DLD1 (cell line): Measurements from ENCODE around the gene APBA2.

Experiments used
- in situ Hi-C: cut with HindIII; loops from 2 replicates; pipeline ENCODE4 v1.10.0; 2017; ENCODE audit warnings: low sequenced_read_pairs

The APBA2 gene

DNA sequence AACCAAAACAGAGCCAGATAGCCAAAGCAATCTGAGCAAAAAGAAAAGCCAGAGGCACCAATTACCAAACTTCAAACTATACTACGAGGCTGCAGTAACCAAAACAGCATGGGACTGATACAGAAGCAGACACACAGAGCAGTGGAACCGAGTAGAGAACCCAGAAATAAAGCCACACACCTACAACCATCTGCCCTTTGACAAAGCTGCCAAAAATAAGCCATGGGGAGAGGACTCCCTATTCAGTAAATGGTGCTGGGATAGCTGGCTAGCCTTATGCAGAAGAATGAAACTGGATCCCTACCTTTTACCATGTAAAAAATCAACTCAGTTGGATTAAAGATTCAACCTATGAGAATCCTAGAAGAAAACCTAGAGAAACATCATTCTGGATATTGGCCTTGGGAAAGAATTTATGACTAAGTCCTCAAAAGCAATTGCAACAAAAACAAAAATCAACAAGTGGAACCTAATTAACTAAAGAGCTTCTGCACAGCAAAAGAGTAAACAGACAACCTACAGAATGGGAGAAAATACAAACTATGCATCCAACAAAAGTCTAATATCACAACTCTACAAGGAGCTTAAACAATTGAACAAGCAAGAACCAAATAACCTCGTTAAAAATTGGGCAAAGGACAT, 95.1 kb downstream of the APBA2 start:
- in situ Hi-C loops, result no loop called here

DNA sequence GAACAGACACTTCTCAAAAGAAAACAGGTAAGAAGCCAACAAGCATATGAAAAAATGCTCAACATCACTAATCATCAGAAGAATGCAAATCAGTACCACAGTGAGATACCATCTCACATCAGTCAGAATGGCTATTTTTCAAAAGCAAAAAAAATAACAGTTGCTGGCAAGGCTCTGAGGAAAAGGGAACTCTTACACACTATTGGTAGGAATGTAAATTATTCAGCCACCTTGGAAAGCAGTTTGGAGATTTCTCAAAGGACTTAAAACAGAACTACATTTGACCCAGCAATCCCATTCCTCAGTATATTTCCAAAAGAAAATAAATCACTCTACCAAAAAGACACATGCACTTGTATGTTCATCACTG, 95.6 kb downstream of the APBA2 start:
- in situ Hi-C loops, result no loop called here

DNA sequence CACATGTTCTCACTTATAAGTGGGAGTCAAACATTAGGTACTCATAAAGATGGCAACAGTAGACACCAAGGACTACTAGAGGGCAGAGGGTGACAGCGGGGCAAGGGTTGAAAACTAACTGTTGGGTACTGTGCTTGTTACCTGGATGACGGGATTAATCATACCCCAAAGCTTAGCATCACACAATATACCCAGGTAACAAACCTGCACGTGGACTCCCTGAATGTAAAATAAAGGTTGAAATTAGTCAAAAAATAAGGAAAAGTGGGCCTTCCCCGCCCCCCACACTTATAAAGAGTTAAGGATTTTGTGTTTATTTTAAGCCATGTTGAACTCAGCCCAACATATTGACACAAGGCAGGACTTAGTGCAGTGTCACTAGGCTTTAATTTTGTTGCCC, 96.1 kb downstream of the APBA2 start:
- in situ Hi-C loops, result no loop called here

DNA sequence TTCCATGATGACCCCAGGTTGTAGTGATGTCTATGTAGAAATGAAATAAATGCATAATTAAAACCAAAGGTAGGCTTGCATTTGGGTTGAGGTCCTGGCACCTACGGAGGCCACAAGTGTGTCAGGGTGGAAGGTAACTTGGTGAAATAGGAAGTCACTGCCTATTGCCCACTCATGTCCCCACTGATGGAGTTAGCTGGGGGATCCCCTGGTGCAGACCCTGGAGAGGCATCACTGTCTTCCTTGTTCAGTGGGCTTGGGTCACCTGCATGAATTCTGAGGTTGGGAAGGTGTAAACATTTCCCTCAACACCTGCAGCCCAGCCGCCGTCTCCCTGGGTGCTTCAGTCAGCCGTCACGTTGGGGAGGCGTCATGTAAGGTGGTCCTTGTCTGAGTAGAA, 97.1 kb downstream of the APBA2 start:
- in situ Hi-C loops, result no loop called here

DNA sequence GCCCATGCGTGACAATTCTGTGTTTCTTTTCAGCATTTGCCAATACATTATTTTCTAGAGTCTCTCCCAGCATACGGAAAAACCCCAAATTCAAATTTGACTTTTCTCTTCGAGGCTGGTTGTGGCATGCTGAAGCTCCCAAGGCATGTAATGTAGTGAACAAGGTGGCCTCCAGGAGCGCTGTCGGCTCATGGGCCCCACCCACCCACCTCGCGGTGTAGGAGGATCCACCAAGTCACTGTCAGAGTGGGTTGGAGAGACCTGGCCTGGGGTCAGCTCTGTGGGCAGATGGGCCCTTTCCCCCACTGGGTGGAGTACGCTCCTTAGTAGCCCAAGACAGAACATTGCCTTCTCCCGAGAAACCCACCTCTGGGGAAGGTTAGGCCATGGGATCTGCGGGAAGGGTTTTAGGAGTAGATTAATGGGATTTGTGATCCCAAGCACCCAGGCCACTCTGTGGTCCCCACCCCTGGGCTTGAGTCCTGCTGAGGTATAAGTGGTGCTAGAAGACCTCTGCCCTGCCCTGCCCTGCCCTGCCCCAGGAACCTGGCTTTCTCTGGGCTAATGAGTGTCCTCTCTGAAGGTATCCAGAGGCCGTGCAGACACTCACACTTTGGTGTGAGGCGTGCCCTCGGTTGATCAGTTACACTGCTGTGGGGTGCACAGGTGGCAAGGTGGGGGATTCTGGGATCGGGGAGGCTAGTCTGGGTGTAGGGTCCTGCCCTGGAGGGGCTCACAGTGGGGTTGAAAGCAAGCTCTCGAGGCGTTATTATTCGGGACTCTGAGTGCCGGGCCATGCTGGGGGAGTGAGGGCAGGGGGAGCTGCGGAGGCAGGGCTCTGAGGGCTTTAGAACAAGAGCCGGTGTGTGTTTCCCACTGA, 97.9 kb downstream of the APBA2 start:
- in situ Hi-C loops, result no loop called here

DNA sequence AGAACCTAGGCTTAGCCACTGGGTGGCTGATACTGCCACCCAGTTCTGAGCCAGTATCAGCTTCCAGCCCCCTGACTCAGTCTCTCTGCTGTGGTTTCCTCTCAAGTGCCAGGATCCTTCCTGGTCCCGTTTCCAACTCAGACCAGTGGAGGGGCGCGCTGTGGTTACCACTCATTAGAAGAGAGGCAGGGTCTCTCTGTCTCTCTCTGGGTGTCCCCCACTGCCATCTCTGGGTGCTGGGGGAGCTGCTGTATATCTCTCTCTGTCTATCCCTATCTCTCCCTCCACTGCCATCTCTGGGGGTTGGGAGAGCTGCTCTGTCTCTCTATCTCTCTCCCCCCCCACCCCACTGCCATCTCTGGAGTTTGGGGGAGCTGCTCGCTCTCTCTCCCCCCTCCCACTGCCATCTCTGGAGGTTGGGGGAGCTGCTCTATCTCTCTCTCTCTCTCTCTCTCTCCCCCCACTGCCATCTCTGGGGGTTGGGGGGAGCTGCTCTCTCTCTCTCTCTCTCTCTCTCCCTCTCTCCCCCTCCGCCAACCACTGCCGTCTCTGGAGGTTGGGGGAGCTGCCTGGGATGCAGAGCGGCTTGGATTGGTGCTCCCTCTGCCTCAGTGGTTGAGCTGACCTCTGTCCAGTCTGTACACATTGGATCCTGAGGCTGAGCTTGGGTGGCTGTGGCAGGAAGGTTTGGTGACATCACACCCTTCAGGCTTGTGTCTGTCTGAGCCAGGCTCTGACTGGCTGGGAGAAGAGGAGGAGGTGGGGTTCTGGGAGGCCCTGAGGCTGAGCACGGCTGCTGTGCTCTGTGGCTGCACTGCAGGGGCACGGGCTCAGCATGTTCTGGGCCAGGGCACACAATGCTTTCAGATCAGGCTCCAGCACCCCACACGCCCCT, 98.9 kb downstream of the APBA2 start:
- in situ Hi-C loops, result no loop called here

DNA sequence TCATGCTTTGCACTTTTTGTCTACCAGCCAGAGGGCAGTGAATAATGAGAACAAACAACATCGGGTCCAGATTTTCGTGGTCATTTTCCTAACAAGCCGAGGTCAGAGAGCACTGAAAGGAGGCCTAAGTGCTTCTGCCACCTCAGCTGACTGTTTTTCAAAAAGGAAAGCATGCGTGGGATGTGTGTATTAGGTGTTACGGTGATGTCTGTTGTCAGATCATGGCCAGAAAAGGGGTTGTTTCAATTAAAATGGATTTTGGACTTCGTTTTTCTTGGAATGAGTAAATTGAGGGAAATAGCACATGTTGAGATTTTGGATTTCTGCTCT, 99.5 kb downstream of the APBA2 start:
- in situ Hi-C loops, result no loop called here

DNA sequence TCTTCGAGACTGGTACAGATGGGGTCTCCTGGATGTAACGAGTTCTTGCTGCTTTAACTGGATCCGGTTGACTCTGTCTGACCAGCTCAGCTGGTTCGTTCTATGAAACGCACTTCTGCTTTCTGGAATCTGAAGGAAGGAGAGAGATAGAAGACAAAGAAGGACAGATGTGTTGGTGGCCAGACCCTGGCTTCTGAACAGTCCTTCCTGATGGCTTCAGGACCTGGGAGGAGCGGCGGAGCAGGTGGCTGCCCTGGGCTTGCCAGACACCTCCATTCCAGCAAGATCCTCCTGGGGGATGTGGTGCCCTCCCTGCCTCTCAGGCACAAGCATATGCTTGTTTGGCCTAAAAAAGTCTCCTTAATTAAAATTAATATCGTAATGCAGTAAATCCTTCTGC, 99.9 kb downstream of the APBA2 start:
- in situ Hi-C loops, result no loop called here

DNA sequence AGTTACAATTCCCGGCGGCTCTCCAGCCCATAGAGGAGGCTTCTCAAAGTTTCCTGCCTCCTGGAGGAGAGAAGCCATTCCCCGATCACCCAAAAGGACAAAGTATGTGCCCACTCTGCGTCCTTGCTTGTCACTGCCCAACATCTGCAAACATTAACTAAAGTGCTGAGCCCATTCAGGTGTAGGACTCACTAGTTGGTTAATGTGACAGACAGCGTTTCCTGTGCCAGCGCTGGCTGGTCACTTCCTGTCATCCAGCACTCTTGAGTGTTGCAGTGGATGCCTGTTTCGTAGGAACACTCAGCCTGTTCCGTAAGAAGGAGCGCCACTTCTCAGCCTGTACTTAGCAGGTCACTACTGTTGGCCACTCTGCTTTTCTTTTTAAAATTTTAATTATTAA, 100.3 kb downstream of the APBA2 start:
- in situ Hi-C loops, result no loop called here

DNA sequence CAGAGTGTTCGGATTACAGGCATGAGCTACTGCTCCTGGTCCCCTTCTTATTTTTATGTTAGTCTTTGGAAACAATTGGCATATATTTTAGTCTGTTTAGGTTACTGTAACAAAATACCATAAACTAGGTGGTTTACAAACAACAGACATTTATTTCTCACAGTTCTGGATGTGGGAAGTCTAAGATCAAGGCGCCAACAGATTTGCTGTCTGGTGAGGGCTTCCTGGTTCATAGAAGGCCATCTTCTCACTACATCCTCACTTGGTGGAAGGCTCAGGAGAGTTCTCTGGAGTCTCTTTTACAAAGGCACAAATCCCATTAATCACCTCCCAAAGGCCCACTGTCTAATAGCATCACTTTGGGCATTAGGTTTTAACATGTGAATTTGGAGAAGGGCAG, 101.0 kb downstream of the APBA2 start:
- in situ Hi-C loops, result no loop called here

DNA sequence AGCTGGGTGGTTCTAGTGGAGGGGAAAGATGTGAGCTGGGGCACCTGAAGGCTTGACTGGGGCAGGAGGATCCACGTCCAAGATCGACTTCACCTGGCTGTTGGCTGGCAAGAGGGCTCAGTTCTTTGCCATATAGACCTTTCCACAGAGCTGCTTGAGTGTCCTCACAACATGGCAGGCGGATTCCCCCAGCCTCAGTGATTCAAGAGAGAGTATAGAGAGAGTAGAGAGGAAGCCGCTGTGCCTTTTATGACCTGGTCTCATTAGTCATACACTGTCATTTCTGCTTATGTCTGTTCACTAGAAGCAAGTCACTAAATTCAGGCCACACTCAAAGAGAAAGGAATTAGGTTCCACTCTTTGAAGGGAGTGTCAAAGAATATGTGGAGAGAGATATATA, 101.6 kb downstream of the APBA2 start:
- in situ Hi-C loops, result no loop called here

DNA sequence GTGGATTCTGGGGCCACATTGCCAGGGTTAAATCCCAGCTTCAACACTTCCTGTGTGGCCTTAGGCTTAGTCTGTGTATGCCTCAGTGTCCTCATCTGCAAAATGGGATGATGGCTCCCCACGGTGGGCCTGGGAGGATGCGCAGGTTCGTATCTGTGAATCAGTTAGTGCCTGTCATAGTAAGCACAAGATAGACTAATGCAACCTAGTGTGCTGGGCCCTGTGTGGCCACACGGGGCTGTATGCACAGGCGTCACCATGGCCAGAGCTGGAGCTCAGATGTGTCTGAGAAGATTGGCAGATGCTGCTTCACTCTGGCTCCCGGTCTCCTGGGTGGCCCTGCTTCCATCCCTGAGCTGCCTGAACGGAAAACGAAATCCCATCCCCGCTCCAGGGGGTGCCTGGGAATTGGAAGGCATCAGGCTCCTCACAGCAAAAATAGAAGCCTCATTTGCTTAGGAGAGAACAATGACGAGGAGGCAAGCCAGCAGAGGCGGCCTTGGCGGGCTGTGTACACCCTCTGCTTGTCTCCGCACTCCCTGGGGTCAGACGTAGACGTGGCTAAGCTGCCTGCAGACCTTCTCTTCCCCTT, 103.6 kb downstream of the APBA2 start:
- in situ Hi-C loops, result no loop called here

DNA sequence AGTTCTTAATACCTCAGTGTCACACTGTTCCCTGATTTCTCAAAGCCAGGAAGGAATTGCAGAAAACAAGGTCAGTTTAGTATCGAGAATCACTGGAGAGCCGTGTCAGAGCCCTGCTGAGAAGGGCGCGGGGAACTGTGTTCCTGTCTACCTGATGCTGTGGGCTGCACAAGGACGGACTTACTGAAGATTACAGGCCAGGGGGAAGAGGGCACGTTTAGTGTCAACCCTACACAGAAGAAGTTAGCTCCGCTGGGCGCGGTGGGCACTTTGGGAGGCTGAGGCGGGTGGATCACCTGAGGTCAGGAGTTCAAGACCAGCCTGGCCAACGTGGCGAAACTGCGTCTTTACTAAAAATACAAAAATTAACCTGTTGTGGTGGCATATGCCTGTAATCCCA, 104.1 kb downstream of the APBA2 start:
- in situ Hi-C loops, result no loop called here

DNA sequence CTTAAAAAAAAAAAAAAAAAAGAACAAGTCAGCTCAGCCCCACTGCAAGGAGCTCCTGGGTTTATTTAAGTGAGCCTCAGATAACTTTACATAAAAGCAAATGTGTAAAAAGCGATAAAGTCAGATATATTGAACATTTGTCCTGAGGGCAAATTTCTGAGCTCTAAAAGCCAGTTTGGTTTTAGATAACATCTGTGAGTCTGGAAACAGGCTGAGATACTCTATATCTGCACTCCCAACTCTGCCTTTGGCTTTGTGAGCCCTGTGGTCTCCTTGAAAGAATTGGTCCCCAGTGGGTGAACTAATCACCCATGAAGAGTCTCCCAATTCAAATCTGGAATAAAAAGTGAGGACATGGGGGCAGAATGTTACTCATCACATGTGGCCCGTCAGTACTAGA, 104.6 kb downstream of the APBA2 start:
- in situ Hi-C loops, result no loop called here

DNA sequence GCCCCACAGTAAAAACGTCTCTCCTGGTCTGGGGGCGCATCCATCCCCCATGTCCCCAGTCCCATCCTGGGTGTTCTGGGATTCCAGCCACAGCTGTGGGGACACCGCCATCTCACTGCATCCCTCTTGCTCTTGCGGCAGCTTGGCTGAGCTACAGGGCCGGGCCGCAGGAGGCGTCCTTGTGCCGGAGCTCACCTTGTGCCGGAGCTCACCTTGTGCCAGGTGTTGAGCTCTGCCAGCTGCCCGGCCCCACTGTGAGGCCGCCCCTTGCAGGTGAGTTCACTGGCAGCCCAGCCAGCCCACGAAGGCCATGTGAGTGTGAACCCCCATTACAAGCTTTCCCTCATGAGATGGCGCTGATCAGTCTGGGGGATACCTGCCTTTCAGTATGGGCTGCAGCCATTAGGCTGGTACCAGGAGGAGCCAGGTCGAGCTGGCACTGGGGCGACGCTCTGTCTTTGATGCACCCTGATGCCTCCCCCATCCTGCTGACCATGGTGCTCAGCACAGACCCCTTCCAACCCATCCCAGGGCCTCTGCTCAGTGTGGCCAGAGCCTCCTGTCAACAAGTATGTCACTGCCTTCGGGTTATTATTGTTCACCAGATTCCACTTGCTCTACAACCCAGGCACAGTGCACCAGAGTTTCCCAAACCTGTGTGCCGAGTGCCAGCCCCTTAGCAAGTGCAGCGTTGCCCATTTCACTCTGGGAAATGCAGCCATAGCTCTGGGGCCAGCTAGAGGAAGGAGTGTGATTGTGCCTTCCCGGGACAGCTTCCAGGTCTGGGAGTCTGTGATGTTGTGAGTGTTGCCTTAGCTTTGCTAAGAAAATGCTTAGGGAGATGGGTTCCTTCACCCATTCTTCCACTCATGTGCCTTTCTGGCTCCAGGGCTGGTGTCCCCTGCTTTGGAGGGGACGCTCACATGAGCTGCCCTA, 105.7 kb downstream of the APBA2 start:
- in situ Hi-C loops, result no loop called here

DNA sequence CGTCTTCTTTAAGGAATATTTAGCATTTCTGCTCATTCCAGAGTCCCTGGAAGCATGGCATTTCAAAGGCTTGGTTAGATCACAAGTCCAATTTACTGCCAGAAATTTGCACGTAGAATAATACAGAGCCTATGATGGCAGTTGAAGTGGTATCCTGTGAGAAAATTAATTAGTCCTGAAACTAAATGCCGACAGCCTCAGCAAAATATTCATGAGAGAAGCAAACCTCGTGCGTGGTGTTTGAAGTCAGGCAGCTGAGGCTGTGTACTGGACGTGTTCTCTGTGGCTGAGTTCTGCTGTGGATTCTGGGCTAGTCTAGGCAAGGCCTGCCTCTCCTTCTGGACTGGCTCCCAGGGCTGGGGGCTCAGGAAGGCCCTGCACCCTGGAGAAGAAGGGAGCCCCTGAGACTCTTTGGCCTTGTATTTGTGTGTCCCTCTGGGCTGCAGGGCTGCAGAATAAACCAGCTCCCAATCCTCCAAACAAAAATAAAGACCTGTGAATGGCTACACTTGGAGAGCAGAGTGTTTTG, 106.6 kb downstream of the APBA2 start:
- in situ Hi-C loops, result no loop called here

DNA sequence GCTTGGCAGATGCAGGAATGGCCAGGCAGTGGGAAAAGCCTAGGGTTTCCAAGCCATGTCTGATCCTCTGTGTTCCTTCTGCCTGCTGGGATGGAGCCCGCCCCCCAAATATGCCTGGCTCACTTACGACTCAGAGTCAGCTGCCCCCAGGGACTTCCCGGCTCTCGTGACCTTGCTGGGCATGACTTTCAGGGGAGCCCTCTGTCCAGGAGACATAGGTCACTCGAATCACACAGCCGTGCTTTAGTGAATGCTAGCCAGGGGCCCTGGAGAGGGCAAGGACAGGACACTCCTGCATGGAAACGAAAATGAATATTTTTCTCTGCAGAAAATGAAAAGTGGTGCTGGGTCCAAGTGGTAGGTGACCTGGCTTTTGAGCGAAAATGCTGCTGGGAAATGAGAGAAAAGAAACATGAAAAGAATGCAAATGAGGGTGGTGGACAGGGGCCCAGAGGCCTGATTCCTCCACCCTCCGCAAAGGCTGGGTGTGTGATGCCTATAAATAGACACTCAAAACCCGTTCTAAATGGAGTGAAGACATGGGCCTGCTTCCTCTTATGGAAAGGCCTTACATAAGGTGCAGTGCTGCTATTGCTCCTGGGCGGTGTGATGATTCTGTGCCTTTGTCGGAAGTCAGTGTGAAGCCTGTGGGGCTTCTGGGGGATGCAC, 107.4 kb downstream of the APBA2 start:
- in situ Hi-C loops, result no loop called here

DNA sequence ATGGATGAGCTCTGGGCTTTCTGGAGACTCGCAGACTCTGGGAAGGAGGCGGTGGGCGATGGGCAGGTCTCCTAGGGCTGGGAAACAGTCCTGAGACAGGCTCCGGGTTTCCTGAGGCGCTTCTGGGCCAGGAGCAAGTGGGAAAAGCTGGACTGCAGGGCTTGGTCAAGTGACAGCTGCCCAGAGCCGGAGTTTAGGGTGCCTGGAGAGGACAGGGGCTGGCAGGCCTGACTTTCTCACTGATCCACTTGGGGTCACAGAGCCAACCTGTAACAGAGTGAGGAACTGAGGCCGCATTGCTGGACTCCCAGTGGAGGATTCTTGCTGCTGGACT, 107.9 kb downstream of the APBA2 start:
- in situ Hi-C loops, result no loop called here

DNA sequence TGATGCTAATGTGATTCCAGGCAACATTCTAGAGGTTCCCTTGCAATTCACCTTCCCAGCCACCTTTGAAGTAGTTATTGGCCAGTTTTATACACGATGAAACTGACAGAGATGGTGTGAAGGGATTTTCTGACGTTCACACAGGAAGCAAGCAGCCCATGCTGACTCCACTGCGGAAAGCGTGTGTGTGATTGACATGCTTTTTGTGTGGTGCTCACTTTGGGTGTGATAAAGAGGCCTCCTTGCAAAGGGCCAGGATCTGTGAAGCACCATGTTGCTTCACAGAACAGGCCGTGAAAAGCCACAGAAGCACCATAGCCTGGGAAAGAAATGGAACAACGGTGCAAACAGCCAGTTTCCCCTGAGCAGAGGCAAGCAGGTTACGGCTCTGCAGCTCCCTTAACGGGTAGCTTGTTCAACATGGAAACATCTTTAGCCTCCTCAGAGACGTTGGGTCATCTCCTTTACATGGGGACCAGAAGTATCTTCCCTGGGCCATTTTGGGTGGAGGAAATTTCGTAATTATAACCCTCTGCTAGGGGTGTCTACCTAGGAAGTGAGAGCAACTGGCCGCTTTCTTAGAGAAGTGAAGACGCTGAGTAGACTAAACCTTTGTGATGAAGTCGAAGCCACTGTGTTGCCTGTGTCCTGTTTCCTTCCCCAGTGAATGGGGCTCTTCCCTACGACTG, 108.5 kb downstream of the APBA2 start:
- in situ Hi-C loops, result no loop called here
